ENCODE measurements around the gene GINS1.

DNA sequence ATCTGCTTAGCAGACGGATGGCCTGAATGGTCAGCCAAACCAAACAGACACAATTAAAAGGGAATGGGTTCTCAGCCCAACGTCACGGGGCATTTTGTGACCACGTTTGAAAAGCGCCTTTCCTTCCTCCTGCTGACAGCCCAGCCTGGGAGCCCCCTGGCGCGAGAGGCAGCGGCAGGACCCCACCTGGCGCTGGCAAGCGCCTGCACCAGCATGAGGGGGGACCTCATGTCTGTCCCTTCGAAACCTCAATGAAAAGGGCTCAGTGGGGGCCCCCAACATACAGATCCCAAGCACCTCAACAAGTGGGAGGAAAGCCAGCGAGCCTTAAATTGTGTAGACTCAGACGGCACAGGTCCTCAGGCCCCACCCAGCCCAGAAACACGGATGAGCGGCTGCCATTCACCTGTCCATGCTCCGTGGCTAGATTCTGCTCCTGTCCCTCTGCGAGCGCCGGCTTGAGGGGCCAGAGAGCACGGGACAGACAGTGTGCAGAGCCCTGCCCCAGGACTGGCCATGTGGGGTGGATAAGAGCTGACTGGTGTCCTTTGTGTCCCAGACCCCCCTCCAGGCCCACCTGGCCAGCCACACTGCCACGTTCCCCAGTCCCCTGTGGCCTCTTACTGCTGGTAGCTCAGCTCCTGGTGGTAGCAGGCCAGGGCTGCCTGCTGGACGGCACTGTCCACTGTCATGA is 90.3 kb downstream of the GINS1 start:
- TF ChIP-seq, protein P1, sequence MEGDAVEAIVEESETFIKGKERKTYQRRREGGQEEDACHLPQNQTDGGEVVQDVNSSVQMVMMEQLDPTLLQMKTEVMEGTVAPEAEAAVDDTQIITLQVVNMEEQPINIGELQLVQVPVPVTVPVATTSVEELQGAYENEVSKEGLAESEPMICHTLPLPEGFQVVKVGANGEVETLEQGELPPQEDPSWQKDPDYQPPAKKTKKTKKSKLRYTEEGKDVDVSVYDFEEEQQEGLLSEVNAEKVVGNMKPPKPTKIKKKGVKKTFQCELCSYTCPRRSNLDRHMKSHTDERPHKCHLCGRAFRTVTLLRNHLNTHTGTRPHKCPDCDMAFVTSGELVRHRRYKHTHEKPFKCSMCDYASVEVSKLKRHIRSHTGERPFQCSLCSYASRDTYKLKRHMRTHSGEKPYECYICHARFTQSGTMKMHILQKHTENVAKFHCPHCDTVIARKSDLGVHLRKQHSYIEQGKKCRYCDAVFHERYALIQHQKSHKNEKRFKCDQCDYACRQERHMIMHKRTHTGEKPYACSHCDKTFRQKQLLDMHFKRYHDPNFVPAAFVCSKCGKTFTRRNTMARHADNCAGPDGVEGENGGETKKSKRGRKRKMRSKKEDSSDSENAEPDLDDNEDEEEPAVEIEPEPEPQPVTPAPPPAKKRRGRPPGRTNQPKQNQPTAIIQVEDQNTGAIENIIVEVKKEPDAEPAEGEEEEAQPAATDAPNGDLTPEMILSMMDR (IDR thresholded peaks at IDR 0.05 in 8 of 11, conservative IDR thresholded peaks at IDR 0.05 in 3 of 11): no peak
- TF ChIP-seq POLR2A (IDR thresholded peaks at IDR 0.05): no peak
